CD8-positive, alpha-beta memory T cell (primary cell): ENCODE measurements around the gene PIAS4. TPM values are rescaled to one million over a fixed set of nuclear protein-coding genes. Genes with fewer than 3 reads are reported as not detected.

ENCODE experiments used
- CTCF ChIA-PET: fragments of 350-600 bp; sonication (Branson Sonifier 250); formaldehyde crosslinking; loops from one replicate; lab custom pipeline; 2021; ENCODE audit warnings: antibody characterized with exemption; lab: Charles Lee
- POLR2A ChIA-PET: fragments of 350-600 bp; sonication (Branson Sonifier 250); formaldehyde crosslinking; loops from one replicate; lab custom pipeline; 2021; ENCODE audit warnings: antibody characterized with exemption; lab: Charles Lee
- DNase-seq, 5 donors: peaks; one replicate each; pipeline versions ENCODE4 v3.0.0 to v3.0.0-alpha.2; 2020 to 2022; ENCODE audit warnings: mixed read lengths in 1 of 5
- H3K27ac ChIP-seq: one replicate; pipeline ENCODE4 v1.7.0; 2013; ENCODE audit warnings: low read depth, mild to moderate bottlenecking, low read length, moderate library complexity
- H3K27me3 ChIP-seq: 2 replicates; pipeline ENCODE4 v1.7.0; 2013; ENCODE audit warnings: low read length, mild to moderate bottlenecking; ENCODE audit not compliant: insufficient read depth, poor library complexity, severe bottlenecking
- H3K36me3 ChIP-seq: 2 replicates; pipeline ENCODE4 v1.7.0; 2013; ENCODE audit warnings: mild to moderate bottlenecking, low read length, moderate library complexity; ENCODE audit not compliant: insufficient read depth
- H3K4me1 ChIP-seq: 2 replicates; pipeline ENCODE4 v1.7.0; 2013; ENCODE audit warnings: mild to moderate bottlenecking, low read length, moderate library complexity; ENCODE audit not compliant: insufficient read depth
- H3K4me3 ChIP-seq: 2 replicates; pipeline ENCODE4 v1.7.0; 2013; ENCODE audit warnings: mild to moderate bottlenecking, low read length
- H3K9me3 ChIP-seq: 2 replicates; pipeline ENCODE4 v1.7.0; 2013; ENCODE audit warnings: mild to moderate bottlenecking, low read length
- H3K27ac Mint-ChIP-seq, 8 donors: one replicate each; pipeline ENCODE4 v1.8.0; 2020 to 2021; ENCODE audit warnings: mixed read lengths in 8 of 8, mild to moderate bottlenecking in 6 of 8, inconsistent platforms in 3 of 8, moderate library complexity in 3 of 8
- H3K27me3 Mint-ChIP-seq, 2 donors: one replicate each; pipeline ENCODE4 v1.8.0; 2020 to 2021; ENCODE audit warnings: mixed read lengths in 2 of 2, mild to moderate bottlenecking in 1 of 2, moderate library complexity in 1 of 2
- H3K36me3 Mint-ChIP-seq, 3 donors: one replicate each; pipeline ENCODE4 v1.8.0; 2020 to 2021; ENCODE audit warnings: mixed read lengths in 3 of 3, inconsistent platforms in 1 of 3, mild to moderate bottlenecking in 1 of 3
- H3K4me1 Mint-ChIP-seq, 3 donors: one replicate each; pipeline ENCODE4 v1.8.0; 2020 to 2021; ENCODE audit warnings: mixed read lengths in 3 of 3, inconsistent platforms in 1 of 3, mild to moderate bottlenecking in 1 of 3
- H3K4me3 Mint-ChIP-seq, 7 donors: one replicate each; pipeline ENCODE4 v1.8.0; 2020 to 2021; ENCODE audit warnings: mixed read lengths in 7 of 7, mild to moderate bottlenecking in 6 of 7, moderate library complexity in 4 of 7, inconsistent platforms in 2 of 7
- H3K9me3 Mint-ChIP-seq, 5 donors: one replicate each; pipeline ENCODE4 v1.8.0; 2020 to 2022; ENCODE audit warnings: mixed read lengths in 5 of 5, mild to moderate bottlenecking in 3 of 5, moderate library complexity in 2 of 5, inconsistent platforms in 1 of 5
- polyA plus RNA-seq: library from polyadenylated mRNA; unstranded; fragments of 300-500 nt; fragmentation: Illumina TruSeq; gene quantifications from one replicate; pipeline ENCODE4 v1.2.3, GENCODE V29; 2021
- total RNA-seq, 2 experiments: library from RNA; stranded (reverse); gene quantifications; one replicate each; pipeline ENCODE4 v1.2.3, GENCODE V29; 2021

PIAS4 gene
- total and polyA plus RNA-seq, 3 experiments from 2014 or later, result 6.3 to 33.8 (median 29.1) TPM

- H3K4me3 ChIP-seq, result peak overlapping the region; percentile 51
- Mint-ChIP-seq H3K9me3 (no peaks in the 10 kb centered on the region), H3K36me3 (peaks cover 0 to 6% (median 0%) of the 10 kb centered on the region in 3 donors), H3K4me1 (peaks cover 23 to 30% (median 26%) of the 10 kb centered on the region in 3 donors), H3K27ac (peak overlapping the region; percentile 70 to 98 (median 93)), H3K4me3 (peak overlapping the region; percentile 88 to 99 (median 88)), H3K27me3 (peaks cover 0 to 3% of the 10 kb centered on the region in 2 donors)
- CTCF ChIA-PET, result interaction anchor here (0.7 to 1.1 kb wide), 3 partner anchors 8 to 64 kb away, joined by 3 to 5 read pairs (median 4); no protein-coding TSS in a partner anchor
- peak overlapping the region; percentile 61 for H3K27ac ChIP-seq
- H3K27me3 ChIP-seq, result no peaks in the 10 kb centered on the region
- DNase-seq, result peak in 1 of 5 donors; percentile 51
- POLR2A ChIA-PET, result interaction anchor here (1.0 to 3.6 kb wide), 3 partner anchors 19 to 47 kb away, joined by 3 to 24 read pairs (median 5); no protein-coding TSS in a partner anchor
- H3K4me1 ChIP-seq, result peaks cover 29% of the 10 kb centered on the region
- H3K9me3 ChIP-seq, result no peaks in the 10 kb centered on the region
- no peaks in the 10 kb centered on the region for H3K36me3 ChIP-seq
These were observed 60.8 kb downstream of the PIAS4 start for GRCh38 chr19:4068047-4068966.

- Mint-ChIP-seq H3K4me3 (peak overlapping the region; percentile 54 to 99 (median 88)), H3K9me3 (no peaks in the 10 kb centered on the region), H3K27ac (peak overlapping the region; percentile 68 to 98 (median 93)), H3K36me3 (peaks cover 0 to 1% (median 0%) of the 10 kb centered on the region in 3 donors), H3K4me1 (peaks cover 22 to 23% (median 22%) of the 10 kb centered on the region in 3 donors), H3K27me3 (peaks cover 0 to 3% of the 10 kb centered on the region in 2 donors)
- Histone ChIP-seq H3K27me3 (no peaks in the 10 kb centered on the region), H3K4me3 (peak overlapping the region; percentile 53), H3K27ac (no peak overlapping the region), H3K36me3 (no peaks in the 10 kb centered on the region), H3K9me3 (no peaks in the 10 kb centered on the region), H3K4me1 (peaks cover 21% of the 10 kb centered on the region)
- ChIA-PET CTCF (interaction anchor here (1.1 kb wide), 1 partner anchor 71 kb away, joined by 4 read pairs; no protein-coding TSS in a partner anchor), POLR2A (interaction anchor here (0.6 to 1.2 kb wide), 6 partner anchors 18 to 349 kb away, joined by 3 to 9 read pairs (median 4); no protein-coding TSS in a partner anchor)
- peak in 3 of 5 donors; percentile 40 to 76 (median 56) for DNase-seq
These were observed 61.9 kb downstream of the PIAS4 start for GRCh38 chr19:4069331-4069959.

- Mint-ChIP-seq H3K36me3 (peaks cover 0 to 1% (median 0%) of the 10 kb centered on the region in 3 donors), H3K4me3 (peak overlapping the region in 1 of 7 donors; percentile 30), H3K27ac (peak overlapping the region in 2 of 8 donors; percentile 32 to 33), H3K27me3 (peaks cover 0 to 3% of the 10 kb centered on the region in 2 donors), H3K4me1 (peaks cover 27 to 29% (median 28%) of the 10 kb centered on the region in 3 donors), H3K9me3 (no peaks in the 10 kb centered on the region)
- DNase-seq, result no peak
- Histone ChIP-seq H3K27me3 (no peaks in the 10 kb centered on the region), H3K4me1 (peaks cover 27% of the 10 kb centered on the region), H3K9me3 (no peaks in the 10 kb centered on the region), H3K36me3 (no peaks in the 10 kb centered on the region), H3K4me3 (no peak overlapping the region), H3K27ac (no peak overlapping the region)
- ChIA-PET POLR2A (interaction anchor here (0.6 to 1.0 kb wide), 2 partner anchors 18 to 31 kb away, joined by 3 to 6 read pairs; no protein-coding TSS in a partner anchor), CTCF (no interaction called here)
These were observed 64.1 kb downstream of the PIAS4 start for GRCh38 chr19:4071610-4072009.

DNA sequence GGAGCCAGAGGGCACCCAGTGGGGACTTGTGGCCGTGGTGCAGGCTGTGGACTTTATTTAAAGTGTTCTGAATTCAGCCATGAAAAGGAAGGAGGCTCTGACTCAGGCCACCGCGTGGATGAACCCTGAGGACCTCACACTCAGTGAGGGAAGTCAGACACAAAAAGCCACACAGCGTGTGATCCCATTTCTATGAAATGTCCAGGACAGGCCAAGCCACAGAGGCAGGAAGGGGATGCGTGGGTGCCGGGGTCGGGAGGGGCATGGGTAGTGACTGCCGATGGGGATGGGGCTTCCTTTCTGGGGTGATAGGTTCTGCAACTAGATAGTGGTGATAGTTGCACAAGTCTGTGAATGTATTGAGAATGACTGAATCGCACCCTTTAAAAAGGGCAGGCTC is 67.8 kb downstream of the PIAS4 start:
- Histone ChIP-seq H3K27ac (no peak overlapping the region), H3K4me1 (peaks cover 24% of the 10 kb centered on the region), H3K36me3 (no peaks in the 10 kb centered on the region), H3K4me3 (no peak overlapping the region), H3K27me3 (no peaks in the 10 kb centered on the region), H3K9me3 (no peaks in the 10 kb centered on the region)
- CTCF ChIA-PET, result no interaction called here
- peaks cover 12 to 28% (median 14%) of the 10 kb centered on the region in 3 donors for H3K4me1 Mint-ChIP-seq
- no peaks in the 10 kb centered on the region for H3K9me3 Mint-ChIP-seq
- H3K36me3 Mint-ChIP-seq, result no peaks in the 10 kb centered on the region
- POLR2A ChIA-PET, result no interaction called here
- peak overlapping the region in 6 of 8 donors; percentile 17 to 75 (median 64) for H3K27ac Mint-ChIP-seq
- H3K4me3 Mint-ChIP-seq, result peak overlapping the region in 5 of 7 donors; percentile 15 to 61 (median 46)
- no peaks in the 10 kb centered on the region for H3K27me3 Mint-ChIP-seq
- no peak for DNase-seq

- H3K27ac ChIP-seq, result no peak overlapping the region
- CTCF ChIA-PET, result interaction anchor here (1.0 to 2.1 kb wide), 4 partner anchors 11 to 89 kb away, joined by 3 to 7 read pairs (median 3); no protein-coding TSS in a partner anchor
These were observed 69.5 kb downstream of the PIAS4 start for GRCh38 chr19:4077007-4077374.

GRCh38 chr19:4077800-4078684 is 70.5 kb downstream of the PIAS4 start:
- Mint-ChIP-seq H3K4me1 (peaks cover 14 to 34% (median 14%) of the 10 kb centered on the region in 3 donors), H3K27me3 (no peaks in the 10 kb centered on the region), H3K27ac (peak overlapping the region; percentile 62 to 93 (median 88)), H3K36me3 (no peaks in the 10 kb centered on the region), H3K9me3 (no peaks in the 10 kb centered on the region), H3K4me3 (peak overlapping the region; percentile 80 to 95 (median 86))
- CTCF ChIA-PET, result interaction anchor here (0.6 to 2.1 kb wide), 4 partner anchors 12 to 237 kb away, joined by 3 to 7 read pairs (median 3); no protein-coding TSS in a partner anchor
- H3K36me3 ChIP-seq, result no peaks in the 10 kb centered on the region
- peaks cover 36% of the 10 kb centered on the region for H3K4me1 ChIP-seq
- no peaks in the 10 kb centered on the region for H3K9me3 ChIP-seq
- POLR2A ChIA-PET, result interaction anchor here (0.8 to 1.4 kb wide), 6 partner anchors 9 to 70 kb away, joined by 3 to 7 read pairs (median 6); partner anchors contain the start of gene PIAS4
- H3K27me3 ChIP-seq, result no peaks in the 10 kb centered on the region
- H3K4me3 ChIP-seq, result peak overlapping the region; percentile 73
- peak overlapping the region; percentile 59 for H3K27ac ChIP-seq
- DNase-seq, result peak in 2 of 5 donors; percentile 56 to 66

More at GRCh38 chr19:4077007-4077374, 69.5 kb downstream of the PIAS4 start:
- Mint-ChIP-seq H3K4me3 (peak overlapping the region in 6 of 7 donors; percentile 37 to 86 (median 60)), H3K4me1 (peaks cover 12 to 28% (median 14%) of the 10 kb centered on the region in 3 donors), H3K36me3 (no peaks in the 10 kb centered on the region), H3K27ac (peak overlapping the region in 4 of 8 donors; percentile 61 to 74 (median 62)), H3K9me3 (no peaks in the 10 kb centered on the region), H3K27me3 (no peaks in the 10 kb centered on the region)
- Histone ChIP-seq H3K4me1 (peaks cover 28% of the 10 kb centered on the region), H3K27me3 (no peaks in the 10 kb centered on the region), H3K36me3 (no peaks in the 10 kb centered on the region), H3K9me3 (no peaks in the 10 kb centered on the region), H3K4me3 (no peak overlapping the region)
- POLR2A ChIA-PET, result interaction anchor here (0.6 to 1.4 kb wide), 9 partner anchors 10 to 69 kb away, joined by 3 to 7 read pairs (median 4); partner anchors contain the start of gene PIAS4
- no peak for DNase-seq

GRCh38 chr19:4080473-4080872 is 72.9 kb downstream of the PIAS4 start:
- H3K27me3 Mint-ChIP-seq, result no peaks in the 10 kb centered on the region
- POLR2A ChIA-PET, result no interaction called here
- peak overlapping the region in 2 of 8 donors; percentile 47 to 73 for H3K27ac Mint-ChIP-seq
- no peaks in the 10 kb centered on the region for H3K9me3 Mint-ChIP-seq
- H3K36me3 Mint-ChIP-seq, result no peaks in the 10 kb centered on the region
- H3K36me3 ChIP-seq, result no peaks in the 10 kb centered on the region
- no peak overlapping the region for H3K4me3 ChIP-seq
- no peaks in the 10 kb centered on the region for H3K27me3 ChIP-seq
- no peak overlapping the region for H3K27ac ChIP-seq
- H3K4me3 Mint-ChIP-seq, result no peak overlapping the region
- peaks cover 51% of the 10 kb centered on the region for H3K4me1 ChIP-seq
- CTCF ChIA-PET, result no interaction called here
- H3K9me3 ChIP-seq, result no peaks in the 10 kb centered on the region
- H3K4me1 Mint-ChIP-seq, result peaks cover 16 to 50% (median 20%) of the 10 kb centered on the region in 3 donors
- DNase-seq, result no peak
